Measurements from ENCODE around the gene WDR76. TPM values are rescaled to one million over a fixed set of nuclear protein-coding genes. Genes with fewer than 3 reads are reported as not detected.
"Not testable (repeated sequence)": the region's sequence is repeated elsewhere in the genome, so short reads cannot be mapped to it uniquely, and the experiment has no call there.

Gene WDR76
- total and polyA plus RNA-seq, 8 donors: 8.6 to 23.1 (median 15.9) TPM

DNA sequence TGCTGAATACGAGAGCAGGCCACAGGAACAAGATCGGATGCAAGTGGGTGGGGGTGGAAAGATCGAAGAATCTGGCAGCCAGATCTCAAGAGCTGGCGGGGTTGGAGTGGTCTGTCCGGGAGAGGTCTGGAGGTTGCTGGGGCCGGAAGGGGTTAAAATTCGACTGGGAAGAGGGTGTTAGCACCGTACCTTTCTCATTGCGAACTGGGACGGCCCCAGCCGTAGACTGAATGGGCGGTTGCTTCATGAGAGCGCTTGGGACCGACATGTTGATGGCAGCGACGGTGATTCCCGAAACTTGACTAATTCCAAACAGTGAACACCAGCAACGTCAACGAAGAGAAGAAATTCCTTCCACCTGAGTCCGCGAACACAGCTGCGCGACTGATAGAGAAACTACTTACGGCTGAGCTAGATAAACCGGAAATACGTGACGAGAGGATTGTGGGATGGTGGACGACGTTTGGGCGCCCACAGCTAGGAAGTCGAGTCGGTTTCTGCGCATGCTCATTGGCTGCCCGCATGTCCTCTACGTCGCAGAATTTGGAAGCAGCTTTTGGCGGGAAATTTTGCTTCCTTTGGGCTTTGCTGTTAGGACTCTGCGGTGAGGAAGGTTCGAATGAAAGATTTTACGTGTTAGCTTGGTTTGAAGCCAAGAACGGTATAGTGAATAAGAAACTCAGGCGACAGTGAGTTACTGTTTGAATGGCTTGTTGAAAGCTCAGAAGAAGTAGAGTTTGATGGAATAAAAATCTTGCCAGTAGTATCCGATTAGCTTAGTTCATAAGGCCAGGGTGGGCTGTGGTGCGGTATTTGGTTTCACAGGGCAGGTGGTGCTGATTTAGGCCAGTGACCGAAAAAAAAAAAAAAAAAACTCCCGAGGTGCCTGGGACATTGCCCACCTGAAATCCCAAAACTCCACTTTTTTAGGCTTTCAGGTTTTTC lies 2.2 kb upstream of the WDR76 start, which contains the start of gene MFAP1:
Gene MFAP1, minus strand, starts transcription at position 389 of the 945 bp plus-strand sequence. Its CDS starts 121 bp downstream, at position 268.
- ATAC-seq (peak; percentile 89), DNase-seq (peak; percentile 93 to 98 (median 95))
- intact Hi-C loops (cut with DNase I): no loop called here
- Histone ChIP-seq H3K27me3 (no peaks in the 10 kb centered on the region), H3K27ac (peak within 1 kb of the TSS; percentile 92 to 94), H3K4me1 (peaks cover 19 to 73% of the 10 kb centered on the region in 2 donors), H3K36me3 (no peaks in the 10 kb centered on the region), H3K9me3 (no peaks in the 10 kb centered on the region), H3K4me3 (peak within 1 kb of the TSS; percentile 62 to 81)
- TF ChIP-seq, protein P1, sequence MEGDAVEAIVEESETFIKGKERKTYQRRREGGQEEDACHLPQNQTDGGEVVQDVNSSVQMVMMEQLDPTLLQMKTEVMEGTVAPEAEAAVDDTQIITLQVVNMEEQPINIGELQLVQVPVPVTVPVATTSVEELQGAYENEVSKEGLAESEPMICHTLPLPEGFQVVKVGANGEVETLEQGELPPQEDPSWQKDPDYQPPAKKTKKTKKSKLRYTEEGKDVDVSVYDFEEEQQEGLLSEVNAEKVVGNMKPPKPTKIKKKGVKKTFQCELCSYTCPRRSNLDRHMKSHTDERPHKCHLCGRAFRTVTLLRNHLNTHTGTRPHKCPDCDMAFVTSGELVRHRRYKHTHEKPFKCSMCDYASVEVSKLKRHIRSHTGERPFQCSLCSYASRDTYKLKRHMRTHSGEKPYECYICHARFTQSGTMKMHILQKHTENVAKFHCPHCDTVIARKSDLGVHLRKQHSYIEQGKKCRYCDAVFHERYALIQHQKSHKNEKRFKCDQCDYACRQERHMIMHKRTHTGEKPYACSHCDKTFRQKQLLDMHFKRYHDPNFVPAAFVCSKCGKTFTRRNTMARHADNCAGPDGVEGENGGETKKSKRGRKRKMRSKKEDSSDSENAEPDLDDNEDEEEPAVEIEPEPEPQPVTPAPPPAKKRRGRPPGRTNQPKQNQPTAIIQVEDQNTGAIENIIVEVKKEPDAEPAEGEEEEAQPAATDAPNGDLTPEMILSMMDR (IDR thresholded peaks at IDR 0.05): no peak

- intact Hi-C loops (cut with DNase I): not testable (repeated sequence)
- H3K4me1 ChIP-seq: peaks cover 19 to 71% of the 10 kb centered on the region in 2 donors
Observed at GRCh38 chr15:43825305-43825704, 1.5 kb upstream of the WDR76 start.

GRCh38 chr15:43826029-43826507 lies 734 bp upstream of the WDR76 start:
- ATAC-seq (no peak), DNase-seq (no peak)
- Histone ChIP-seq H3K27me3 (no peaks in the 10 kb centered on the region), H3K36me3 (no peaks in the 10 kb centered on the region), H3K4me3 (peak overlapping the region in 1 of 2 donors; percentile 67), H3K9me3 (no peaks in the 10 kb centered on the region), H3K27ac (peak overlapping the region in 1 of 2 donors; percentile 67), H3K4me1 (peaks cover 19 to 67% of the 10 kb centered on the region in 2 donors)
- TF ChIP-seq, protein P1 (IDR thresholded peaks at IDR 0.05): no peak
- intact Hi-C loops (cut with DNase I): no loop called here

More at GRCh38 chr15:43825305-43825704, 1.5 kb upstream of the WDR76 start:
- not testable (repeated sequence) for H3K36me3 ChIP-seq, DNase-seq, H3K9me3 ChIP-seq, H3K27me3 ChIP-seq, H3K27ac ChIP-seq, H3K4me3 ChIP-seq, ATAC-seq

- no peak for ATAC-seq
- H3K27ac ChIP-seq: peak overlapping the region in 1 of 2 donors; percentile 20
- H3K9me3 ChIP-seq: no peaks in the 10 kb centered on the region
- no peaks in the 10 kb centered on the region for H3K27me3 ChIP-seq
- no peak for DNase-seq
- intact Hi-C loops (cut with DNase I): no loop called here
- peaks cover 17 to 48% of the 10 kb centered on the region in 2 donors for H3K4me1 ChIP-seq
- peak overlapping the region; percentile 51 to 67 for H3K4me3 ChIP-seq
- no peaks in the 10 kb centered on the region for H3K36me3 ChIP-seq
- TF ChIP-seq, protein P1 (IDR thresholded peaks at IDR 0.05): no peak
Observed at GRCh38 chr15:43828061-43828657, 1.4 kb downstream of the WDR76 start.

DNA sequence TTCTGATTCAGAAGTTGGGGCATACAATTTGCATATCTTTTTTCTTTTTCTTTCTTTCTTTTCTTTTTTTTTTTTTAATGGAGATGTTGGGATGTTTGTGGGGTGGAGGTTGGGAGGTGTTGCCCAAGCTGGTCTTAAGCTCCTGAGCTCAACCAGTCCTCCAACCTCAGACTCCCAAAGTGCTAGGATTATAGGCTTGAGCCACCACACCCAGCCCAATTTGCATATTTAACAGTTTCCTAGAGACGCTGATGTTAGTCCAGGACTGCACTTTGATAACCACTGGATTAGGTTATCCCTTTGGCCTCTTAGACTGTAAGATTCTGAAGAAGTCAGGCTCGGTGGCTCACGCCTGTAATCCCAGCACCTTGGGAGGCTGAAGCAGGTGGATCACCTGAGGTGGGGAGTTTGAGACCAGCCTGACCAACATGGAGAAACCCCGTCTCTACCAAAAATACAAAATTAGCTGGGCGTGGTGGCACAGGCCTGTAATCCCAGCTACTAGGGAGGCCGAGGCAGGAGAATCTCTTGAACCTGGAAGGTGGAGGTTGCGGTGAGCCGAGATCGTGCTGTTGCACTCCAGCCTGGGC lies 3.2 kb downstream of the WDR76 start:
- peaks cover 8 to 36% of the 10 kb centered on the region in 2 donors for H3K4me1 ChIP-seq
- H3K36me3 ChIP-seq; H3K27me3 ChIP-seq; H3K27ac ChIP-seq; DNase-seq; H3K9me3 ChIP-seq; ATAC-seq; intact Hi-C loops (cut with DNase I); H3K4me3 ChIP-seq: not testable (repeated sequence)

DNA sequence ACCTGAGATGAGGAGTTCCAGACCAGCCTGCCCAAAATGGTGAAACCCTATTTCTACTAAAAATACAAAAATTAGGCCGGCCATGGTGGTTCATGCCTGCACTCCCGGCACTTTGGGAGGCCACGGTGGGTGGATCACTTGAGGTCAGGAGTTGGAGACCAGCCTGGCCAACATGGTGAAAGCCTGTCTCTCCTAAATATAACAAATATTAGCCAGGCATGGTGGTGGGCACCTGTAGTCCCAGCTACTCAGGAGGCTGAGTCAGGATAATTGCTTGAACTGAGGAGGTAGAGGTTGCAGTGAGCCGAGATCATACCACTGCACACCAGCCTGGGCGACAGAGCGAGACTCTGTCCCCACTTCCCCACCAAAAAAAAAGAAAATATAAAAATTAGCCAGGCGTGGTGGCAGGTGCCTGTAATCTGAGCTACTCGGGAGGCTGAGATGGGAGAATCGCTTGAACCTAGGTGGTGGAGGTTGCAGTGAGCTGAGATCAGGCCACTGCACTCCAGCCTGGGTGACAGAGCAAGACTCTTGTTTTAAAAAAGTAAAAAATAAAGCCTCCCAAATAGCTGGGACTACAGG lies 4.0 kb downstream of the WDR76 start:
- H3K4me3 ChIP-seq; intact Hi-C loops (cut with DNase I); H3K27me3 ChIP-seq; H3K9me3 ChIP-seq; ATAC-seq; H3K36me3 ChIP-seq; DNase-seq; H3K27ac ChIP-seq: not testable (repeated sequence)
- peaks cover 6 to 33% of the 10 kb centered on the region in 2 donors for H3K4me1 ChIP-seq

GRCh38 chr15:43831519-43832052 lies 4.8 kb downstream of the WDR76 start:
- ATAC-seq; H3K27me3 ChIP-seq; intact Hi-C loops (cut with DNase I); H3K4me3 ChIP-seq; DNase-seq; H3K9me3 ChIP-seq; H3K27ac ChIP-seq: not testable (repeated sequence)
- peaks cover 6 to 25% of the 10 kb centered on the region in 2 donors for H3K4me1 ChIP-seq
- H3K36me3 ChIP-seq: peaks cover 0 to 11% of the 10 kb centered on the region in 2 donors

DNA sequence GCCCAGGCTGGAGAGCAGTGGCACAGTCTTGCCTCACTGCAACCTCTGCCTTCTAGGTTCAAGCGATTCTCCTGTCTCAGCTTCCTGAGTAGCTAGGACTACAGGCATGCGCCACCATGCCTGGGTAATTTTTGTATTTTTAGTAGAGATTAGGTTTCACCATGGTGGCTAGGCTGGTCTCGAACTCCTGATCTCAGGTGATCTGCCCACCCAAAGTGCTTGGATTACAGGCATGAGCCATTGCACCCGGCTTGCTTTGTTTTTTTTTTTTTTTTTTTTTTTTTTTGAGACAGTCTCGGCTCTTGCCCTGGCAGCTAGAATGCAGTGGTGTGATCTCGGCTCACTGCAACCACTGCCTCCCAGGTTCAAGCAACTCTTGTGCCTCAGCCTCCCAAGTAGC lies 5.7 kb downstream of the WDR76 start:
- H3K4me3 ChIP-seq; intact Hi-C loops (cut with DNase I); ATAC-seq; H3K9me3 ChIP-seq; H3K27ac ChIP-seq; DNase-seq; H3K27me3 ChIP-seq: not testable (repeated sequence)
- Histone ChIP-seq H3K36me3 (peaks cover 0 to 15% of the 10 kb centered on the region in 2 donors), H3K4me1 (peaks cover under 1 to 16% of the 10 kb centered on the region in 2 donors)

Data from left lung (tissue), 10 donors.